SK-N-DZ (cell line): Measurements from ENCODE around the gene RASSF10.

ENCODE experiments used
- DNase-seq: peaks from one replicate; pipeline ENCODE4 v3.0.0-alpha.2; 2015; ENCODE audit warnings: low spot score

Gene RASSF10

GRCh38 chr11:13054278-13054677, 45.2 kb downstream of the RASSF10 start:
- DNase-seq, result no peak

GRCh38 chr11:13055200-13055599, 46.1 kb downstream of the RASSF10 start:
- no peak for DNase-seq

GRCh38 chr11:13061294-13061990, 52.3 kb downstream of the RASSF10 start:
- DNase-seq, result no peak
